ENCODE results near the gene SIDT2.

The SIDT2 gene

GRCh38 chr11:117214404-117215110 is 36.0 kb downstream of the SIDT2 start:
- Histone ChIP-seq H3K4me1 (ENCODE audit: control insufficient read depth in 2 of 2, insufficient read depth in 2 of 2, low read length in 2 of 2) (peaks cover 1 to 7% of the 10 kb centered on the region in 2 donors), H3K9ac (ENCODE audit: low read depth in 1 of 2, low read length in 2 of 2) (no peak overlapping the region), H3K27ac (ENCODE audit: low read depth in 2 of 2, low read length in 2 of 2) (no peak overlapping the region), H3K27me3 (ENCODE audit: control insufficient read depth in 2 of 2, insufficient read depth in 2 of 2, low read length in 2 of 2) (no peaks in the 10 kb centered on the region), H3K9me3 (ENCODE audit: control insufficient read depth in 2 of 2, low read length in 2 of 2) (no peaks in the 10 kb centered on the region), H3K36me3 (ENCODE audit: control insufficient read depth in 2 of 2, insufficient read depth in 2 of 2, low read length in 2 of 2) (peaks cover 50 to 59% of the 10 kb centered on the region in 2 donors), H3K4me3 (ENCODE audit: low read length in 2 of 2) (no peak overlapping the region)

GRCh38 chr11:117217141-117218084 is 38.9 kb downstream of the SIDT2 start:
- H3K9me3 ChIP-seq (ENCODE audit: control insufficient read depth in 2 of 2, low read length in 2 of 2), result no peaks in the 10 kb centered on the region
- H3K36me3 ChIP-seq (ENCODE audit: control insufficient read depth in 2 of 2, insufficient read depth in 2 of 2, low read length in 2 of 2), result peaks cover 59 to 77% of the 10 kb centered on the region in 2 donors
- H3K9ac ChIP-seq (ENCODE audit: low read depth in 1 of 2, low read length in 2 of 2), result peak overlapping the region in 1 of 2 donors; percentile 17
- H3K27ac ChIP-seq (ENCODE audit: low read depth in 2 of 2, low read length in 2 of 2), result peak overlapping the region; percentile 67 to 89
- H3K27me3 ChIP-seq (ENCODE audit: control insufficient read depth in 2 of 2, insufficient read depth in 2 of 2, low read length in 2 of 2), result no peaks in the 10 kb centered on the region
- peak overlapping the region in 1 of 2 donors; percentile 10 for H3K4me3 ChIP-seq (ENCODE audit: low read length in 2 of 2)
- peaks cover 26 to 36% of the 10 kb centered on the region in 2 donors for H3K4me1 ChIP-seq (ENCODE audit: control insufficient read depth in 2 of 2, insufficient read depth in 2 of 2, low read length in 2 of 2)

- peaks cover 57 to 77% of the 10 kb centered on the region in 2 donors for H3K36me3 ChIP-seq (ENCODE audit: control insufficient read depth in 2 of 2, insufficient read depth in 2 of 2, low read length in 2 of 2)
- H3K27ac ChIP-seq (ENCODE audit: low read depth in 2 of 2, low read length in 2 of 2), result peak overlapping the region; percentile 67 to 89
- no peaks in the 10 kb centered on the region for H3K9me3 ChIP-seq (ENCODE audit: control insufficient read depth in 2 of 2, low read length in 2 of 2)
- H3K27me3 ChIP-seq (ENCODE audit: control insufficient read depth in 2 of 2, insufficient read depth in 2 of 2, low read length in 2 of 2), result no peaks in the 10 kb centered on the region
- H3K4me1 ChIP-seq (ENCODE audit: control insufficient read depth in 2 of 2, insufficient read depth in 2 of 2, low read length in 2 of 2), result peaks cover 28 to 38% of the 10 kb centered on the region in 2 donors
- no peak overlapping the region for H3K4me3 ChIP-seq (ENCODE audit: low read length in 2 of 2)
- no peak overlapping the region for H3K9ac ChIP-seq (ENCODE audit: low read depth in 1 of 2, low read length in 2 of 2)
These were observed 39.8 kb downstream of the SIDT2 start for GRCh38 chr11:117218133-117218915.

GRCh38 chr11:117219001-117219400 is 40.5 kb downstream of the SIDT2 start:
- Histone ChIP-seq H3K27me3 (ENCODE audit: control insufficient read depth in 2 of 2, insufficient read depth in 2 of 2, low read length in 2 of 2) (no peaks in the 10 kb centered on the region), H3K9ac (ENCODE audit: low read depth in 1 of 2, low read length in 2 of 2) (no peak overlapping the region), H3K4me1 (ENCODE audit: control insufficient read depth in 2 of 2, insufficient read depth in 2 of 2, low read length in 2 of 2) (peaks cover 34 to 44% of the 10 kb centered on the region in 2 donors), H3K9me3 (ENCODE audit: control insufficient read depth in 2 of 2, low read length in 2 of 2) (no peaks in the 10 kb centered on the region), H3K27ac (ENCODE audit: low read depth in 2 of 2, low read length in 2 of 2) (peak overlapping the region; percentile 67 to 89), H3K36me3 (ENCODE audit: control insufficient read depth in 2 of 2, insufficient read depth in 2 of 2, low read length in 2 of 2) (peaks cover 60 to 80% of the 10 kb centered on the region in 2 donors), H3K4me3 (ENCODE audit: low read length in 2 of 2) (no peak overlapping the region)

- Histone ChIP-seq H3K4me1 (ENCODE audit: control insufficient read depth in 2 of 2, insufficient read depth in 2 of 2, low read length in 2 of 2) (peaks cover 38 to 49% of the 10 kb centered on the region in 2 donors), H3K36me3 (ENCODE audit: control insufficient read depth in 2 of 2, insufficient read depth in 2 of 2, low read length in 2 of 2) (peaks cover 58 to 77% of the 10 kb centered on the region in 2 donors), H3K9me3 (ENCODE audit: control insufficient read depth in 2 of 2, low read length in 2 of 2) (no peaks in the 10 kb centered on the region), H3K27ac (ENCODE audit: low read depth in 2 of 2, low read length in 2 of 2) (peak overlapping the region; percentile 67 to 89), H3K9ac (ENCODE audit: low read depth in 1 of 2, low read length in 2 of 2) (no peak overlapping the region), H3K27me3 (ENCODE audit: control insufficient read depth in 2 of 2, insufficient read depth in 2 of 2, low read length in 2 of 2) (no peaks in the 10 kb centered on the region), H3K4me3 (ENCODE audit: low read length in 2 of 2) (no peak overlapping the region)
These were observed 40.9 kb downstream of the SIDT2 start for GRCh38 chr11:117219455-117219854.

- H3K9ac ChIP-seq (ENCODE audit: low read depth in 1 of 2, low read length in 2 of 2), result no peak overlapping the region
- peaks cover 55 to 73% of the 10 kb centered on the region in 2 donors for H3K36me3 ChIP-seq (ENCODE audit: control insufficient read depth in 2 of 2, insufficient read depth in 2 of 2, low read length in 2 of 2)
- no peaks in the 10 kb centered on the region for H3K27me3 ChIP-seq (ENCODE audit: control insufficient read depth in 2 of 2, insufficient read depth in 2 of 2, low read length in 2 of 2)
- no peak overlapping the region for H3K4me3 ChIP-seq (ENCODE audit: low read length in 2 of 2)
- no peaks in the 10 kb centered on the region for H3K9me3 ChIP-seq (ENCODE audit: control insufficient read depth in 2 of 2, low read length in 2 of 2)
- peak overlapping the region; percentile 67 to 89 for H3K27ac ChIP-seq (ENCODE audit: low read depth in 2 of 2, low read length in 2 of 2)
- H3K4me1 ChIP-seq (ENCODE audit: control insufficient read depth in 2 of 2, insufficient read depth in 2 of 2, low read length in 2 of 2), result peaks cover 42 to 54% of the 10 kb centered on the region in 2 donors
These were observed 41.5 kb downstream of the SIDT2 start for GRCh38 chr11:117219995-117220394.

- H3K9me3 ChIP-seq (ENCODE audit: control insufficient read depth in 2 of 2, low read length in 2 of 2), result no peaks in the 10 kb centered on the region
- no peaks in the 10 kb centered on the region for H3K27me3 ChIP-seq (ENCODE audit: control insufficient read depth in 2 of 2, insufficient read depth in 2 of 2, low read length in 2 of 2)
- H3K9ac ChIP-seq (ENCODE audit: low read depth in 1 of 2, low read length in 2 of 2), result peak overlapping the region; percentile 38 to 39
- peaks cover 47 to 59% of the 10 kb centered on the region in 2 donors for H3K4me1 ChIP-seq (ENCODE audit: control insufficient read depth in 2 of 2, insufficient read depth in 2 of 2, low read length in 2 of 2)
- peaks cover 57 to 77% of the 10 kb centered on the region in 2 donors for H3K36me3 ChIP-seq (ENCODE audit: control insufficient read depth in 2 of 2, insufficient read depth in 2 of 2, low read length in 2 of 2)
- H3K27ac ChIP-seq (ENCODE audit: low read depth in 2 of 2, low read length in 2 of 2), result peak overlapping the region; percentile 67 to 89
- peak overlapping the region in 1 of 2 donors; percentile 31 for H3K4me3 ChIP-seq (ENCODE audit: low read length in 2 of 2)
These were observed 42.0 kb downstream of the SIDT2 start for GRCh38 chr11:117220568-117220967.

GRCh38 chr11:117220999-117221774 is 42.6 kb downstream of the SIDT2 start:
- Histone ChIP-seq H3K27ac (ENCODE audit: low read depth in 2 of 2, low read length in 2 of 2) (peak overlapping the region; percentile 67 to 89), H3K27me3 (ENCODE audit: control insufficient read depth in 2 of 2, insufficient read depth in 2 of 2, low read length in 2 of 2) (no peaks in the 10 kb centered on the region), H3K4me3 (ENCODE audit: low read length in 2 of 2) (peak overlapping the region in 1 of 2 donors; percentile 31), H3K9ac (ENCODE audit: low read depth in 1 of 2, low read length in 2 of 2) (peak overlapping the region; percentile 38 to 39), H3K36me3 (ENCODE audit: control insufficient read depth in 2 of 2, insufficient read depth in 2 of 2, low read length in 2 of 2) (peaks cover 52 to 76% of the 10 kb centered on the region in 2 donors), H3K9me3 (ENCODE audit: control insufficient read depth in 2 of 2, low read length in 2 of 2) (no peaks in the 10 kb centered on the region), H3K4me1 (ENCODE audit: control insufficient read depth in 2 of 2, insufficient read depth in 2 of 2, low read length in 2 of 2) (peaks cover 51 to 65% of the 10 kb centered on the region in 2 donors)
